WTC11 (cell line): ENCODE results near the gene DNAI1.

ENCODE experiments used
- ATF3 ChIP-seq: sonication (generic); formaldehyde crosslinking; conservative IDR thresholded peaks from 2 replicates; pipeline ENCODE4 v1.8.1; 2022; ENCODE audit warnings: mild to moderate bottlenecking, missing genetic modification reagents
- CBFB ChIP-seq: sonication (generic); formaldehyde crosslinking; IDR thresholded peaks from 2 replicates; pipeline ENCODE4 v1.8.1; 2022; ENCODE audit warnings: mild to moderate bottlenecking, low read depth, missing genetic modification reagents
- JUN ChIP-seq: sonication (generic); formaldehyde crosslinking; IDR thresholded peaks from 2 replicates; pipeline ENCODE4 v1.8.0; 2023; ENCODE audit warnings: mild to moderate bottlenecking, missing genetic modification reagents
- MAX ChIP-seq: sonication (generic); formaldehyde crosslinking; IDR thresholded peaks from 2 replicates; pipeline ENCODE4 v1.8.0; 2022; ENCODE audit warnings: mild to moderate bottlenecking, missing genetic modification reagents
- PRDM15 ChIP-seq: sonication (generic); formaldehyde crosslinking; IDR thresholded peaks from 2 replicates; pipeline ENCODE4 v1.8.0; 2022; ENCODE audit warnings: missing genetic modification reagents
- RELA ChIP-seq: sonication (generic); formaldehyde crosslinking; IDR thresholded peaks from 2 replicates; pipeline ENCODE4 v1.8.1; 2022; ENCODE audit warnings: missing genetic modification reagents, mild to moderate bottlenecking, borderline replicate concordance
- ZBTB21 ChIP-seq: sonication (generic); formaldehyde crosslinking; IDR thresholded peaks from 2 replicates; pipeline ENCODE4 v1.8.1; 2023; ENCODE audit warnings: mild to moderate bottlenecking, missing genetic modification reagents, borderline replicate concordance
- ZNF671 ChIP-seq: fragments of 250-450 bp; sonication (Bioruptor Pico); IDR thresholded peaks from 2 replicates; pipeline ENCODE4 v1.8.0; 2021; ENCODE audit warnings: mild to moderate bottlenecking
- TF ChIP-seq, protein P1 (sequence below): sonication (generic); formaldehyde crosslinking; conservative IDR thresholded peaks from 2 replicates; pipeline ENCODE4 v1.8.1; 2023; ENCODE audit warnings: mild to moderate bottlenecking, low read depth, missing genetic modification reagents, moderate library complexity
- TF ChIP-seq, protein P2 (sequence below): fragments of 200-600 bp; IDR thresholded peaks from 2 replicates; pipeline ENCODE4 v1.8.0; 2022; ENCODE audit warnings: antibody characterized with exemption
- TF ChIP-seq, protein P3 (sequence below): sonication (generic); formaldehyde crosslinking; IDR thresholded peaks from 2 replicates; pipeline ENCODE4 v1.8.1; 2022; ENCODE audit warnings: missing genetic modification reagents, borderline replicate concordance

DNA sequence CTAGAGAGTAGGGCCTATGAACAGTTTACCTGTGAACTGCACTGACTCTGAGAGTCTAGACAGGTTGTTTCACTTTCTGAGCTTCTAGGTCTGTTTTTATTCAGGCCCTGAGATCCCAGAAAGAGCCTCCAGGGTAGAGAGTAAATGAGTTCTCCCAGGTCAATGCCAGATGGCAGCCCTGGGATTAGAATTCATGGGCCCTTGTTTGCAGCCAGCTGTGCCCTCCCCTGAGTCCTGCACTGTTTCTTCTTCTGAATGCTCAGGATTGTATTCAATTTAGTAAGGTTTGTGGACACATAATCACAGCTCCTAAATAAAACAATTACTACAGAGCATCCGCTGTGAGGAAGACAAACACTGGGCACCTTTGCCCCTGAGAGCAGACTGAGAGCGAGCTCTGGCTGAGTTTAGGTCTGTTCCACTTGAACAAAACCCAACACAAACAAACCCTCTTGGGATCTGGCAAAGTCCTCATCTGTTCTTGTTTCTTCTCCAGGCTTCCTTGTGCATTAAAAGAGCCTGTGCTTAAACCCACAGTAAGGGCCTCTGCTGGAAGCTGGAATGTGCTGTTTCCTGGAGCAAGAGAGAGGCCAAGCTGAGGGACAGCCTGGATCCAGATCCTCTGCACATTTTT is 30.2 kb upstream of the DNAI1 start:
- TF ChIP-seq ZBTB21 (CRISPR knock-in tag) = no peak
- TF ChIP-seq, protein P1, sequence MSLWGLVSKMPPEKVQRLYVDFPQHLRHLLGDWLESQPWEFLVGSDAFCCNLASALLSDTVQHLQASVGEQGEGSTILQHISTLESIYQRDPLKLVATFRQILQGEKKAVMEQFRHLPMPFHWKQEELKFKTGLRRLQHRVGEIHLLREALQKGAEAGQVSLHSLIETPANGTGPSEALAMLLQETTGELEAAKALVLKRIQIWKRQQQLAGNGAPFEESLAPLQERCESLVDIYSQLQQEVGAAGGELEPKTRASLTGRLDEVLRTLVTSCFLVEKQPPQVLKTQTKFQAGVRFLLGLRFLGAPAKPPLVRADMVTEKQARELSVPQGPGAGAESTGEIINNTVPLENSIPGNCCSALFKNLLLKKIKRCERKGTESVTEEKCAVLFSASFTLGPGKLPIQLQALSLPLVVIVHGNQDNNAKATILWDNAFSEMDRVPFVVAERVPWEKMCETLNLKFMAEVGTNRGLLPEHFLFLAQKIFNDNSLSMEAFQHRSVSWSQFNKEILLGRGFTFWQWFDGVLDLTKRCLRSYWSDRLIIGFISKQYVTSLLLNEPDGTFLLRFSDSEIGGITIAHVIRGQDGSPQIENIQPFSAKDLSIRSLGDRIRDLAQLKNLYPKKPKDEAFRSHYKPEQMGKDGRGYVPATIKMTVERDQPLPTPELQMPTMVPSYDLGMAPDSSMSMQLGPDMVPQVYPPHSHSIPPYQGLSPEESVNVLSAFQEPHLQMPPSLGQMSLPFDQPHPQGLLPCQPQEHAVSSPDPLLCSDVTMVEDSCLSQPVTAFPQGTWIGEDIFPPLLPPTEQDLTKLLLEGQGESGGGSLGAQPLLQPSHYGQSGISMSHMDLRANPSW (CRISPR knock-in tag) = no peak
- TF ChIP-seq RELA (CRISPR knock-in tag) = no peak
- TF ChIP-seq, protein P2, sequence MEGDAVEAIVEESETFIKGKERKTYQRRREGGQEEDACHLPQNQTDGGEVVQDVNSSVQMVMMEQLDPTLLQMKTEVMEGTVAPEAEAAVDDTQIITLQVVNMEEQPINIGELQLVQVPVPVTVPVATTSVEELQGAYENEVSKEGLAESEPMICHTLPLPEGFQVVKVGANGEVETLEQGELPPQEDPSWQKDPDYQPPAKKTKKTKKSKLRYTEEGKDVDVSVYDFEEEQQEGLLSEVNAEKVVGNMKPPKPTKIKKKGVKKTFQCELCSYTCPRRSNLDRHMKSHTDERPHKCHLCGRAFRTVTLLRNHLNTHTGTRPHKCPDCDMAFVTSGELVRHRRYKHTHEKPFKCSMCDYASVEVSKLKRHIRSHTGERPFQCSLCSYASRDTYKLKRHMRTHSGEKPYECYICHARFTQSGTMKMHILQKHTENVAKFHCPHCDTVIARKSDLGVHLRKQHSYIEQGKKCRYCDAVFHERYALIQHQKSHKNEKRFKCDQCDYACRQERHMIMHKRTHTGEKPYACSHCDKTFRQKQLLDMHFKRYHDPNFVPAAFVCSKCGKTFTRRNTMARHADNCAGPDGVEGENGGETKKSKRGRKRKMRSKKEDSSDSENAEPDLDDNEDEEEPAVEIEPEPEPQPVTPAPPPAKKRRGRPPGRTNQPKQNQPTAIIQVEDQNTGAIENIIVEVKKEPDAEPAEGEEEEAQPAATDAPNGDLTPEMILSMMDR = no peak
- TF ChIP-seq ATF3 = no peak
- TF ChIP-seq, protein P3, sequence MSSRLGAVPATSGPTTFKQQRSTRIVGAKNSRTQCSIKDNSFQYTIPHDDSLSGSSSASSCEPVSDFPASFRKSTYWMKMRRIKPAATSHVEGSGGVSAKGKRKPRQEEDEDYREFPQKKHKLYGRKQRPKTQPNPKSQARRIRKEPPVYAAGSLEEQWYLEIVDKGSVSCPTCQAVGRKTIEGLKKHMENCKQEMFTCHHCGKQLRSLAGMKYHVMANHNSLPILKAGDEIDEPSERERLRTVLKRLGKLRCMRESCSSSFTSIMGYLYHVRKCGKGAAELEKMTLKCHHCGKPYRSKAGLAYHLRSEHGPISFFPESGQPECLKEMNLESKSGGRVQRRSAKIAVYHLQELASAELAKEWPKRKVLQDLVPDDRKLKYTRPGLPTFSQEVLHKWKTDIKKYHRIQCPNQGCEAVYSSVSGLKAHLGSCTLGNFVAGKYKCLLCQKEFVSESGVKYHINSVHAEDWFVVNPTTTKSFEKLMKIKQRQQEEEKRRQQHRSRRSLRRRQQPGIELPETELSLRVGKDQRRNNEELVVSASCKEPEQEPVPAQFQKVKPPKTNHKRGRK (CRISPR knock-in tag) = no peak
- TF ChIP-seq CBFB (CRISPR knock-in tag) = no peak
- no peak for TF ChIP-seq MAX (CRISPR knock-in tag)
- no peak for TF ChIP-seq ZNF671 (CRISPR knock-in tag)
- no peak for TF ChIP-seq PRDM15 (CRISPR knock-in tag)
- TF ChIP-seq JUN (CRISPR knock-in tag) = no peak
